Neural cell (in vitro differentiated cells): Measurements from ENCODE around the gene GSK3A. TPM values are rescaled to one million over a fixed set of nuclear protein-coding genes. Genes with fewer than 3 reads are reported as not detected.

Source experiments
- H2AFZ ChIP-seq: fragments of 200-600, 300-800 bp; sonication (generic), shearing (Covaris generic); 2 replicates; pipeline ENCODE4 v1.6.0; 2014; ENCODE audit warnings: low read depth, mild to moderate bottlenecking, antibody characterized with exemption, low read length, moderate library complexity
- H3F3A ChIP-seq: fragments of 200-600 bp; shearing (Covaris generic); 2 replicates; pipeline ENCODE4 v1.6.1; 2016; ENCODE audit warnings: mild to moderate bottlenecking, moderate library complexity, mixed read lengths, antibody characterized with exemption, low read length; ENCODE audit not compliant: insufficient read depth, poor library complexity, severe bottlenecking
- H3K27ac ChIP-seq: fragments of 200-600, 300-800 bp; sonication (generic), shearing (Covaris generic); 2 replicates; pipeline ENCODE4 v1.5.1; 2014; ENCODE audit warnings: mild to moderate bottlenecking, low read length, moderate library complexity
- H3K27me3 ChIP-seq: fragments of 300-800, 200-600 bp; sonication (generic), shearing (Covaris generic); 2 replicates; pipeline ENCODE4 v1.6.0; 2014; ENCODE audit warnings: mild to moderate bottlenecking, low read depth, low read length, moderate library complexity; ENCODE audit not compliant: insufficient read depth
- H3K36me3 ChIP-seq: fragments of 300-800, 200-600 bp; sonication (generic), shearing (Covaris generic); 2 replicates; pipeline ENCODE4 v1.5.1; 2014; ENCODE audit warnings: mild to moderate bottlenecking, antibody characterized with exemption, low read length, moderate library complexity; ENCODE audit not compliant: insufficient read depth
- H3K4me2 ChIP-seq: fragments of 300-800, 200-600 bp; sonication (generic), shearing (Covaris generic); 2 replicates; pipeline ENCODE4 v1.6.0; 2014; ENCODE audit warnings: mild to moderate bottlenecking, low read length
- H3K4me3 ChIP-seq: fragments of 300-800, 200-600 bp; sonication (generic), shearing (Covaris generic); 2 replicates; pipeline ENCODE4 v1.5.1; 2014; ENCODE audit warnings: mild to moderate bottlenecking, low read length, moderate library complexity
- H3K79me2 ChIP-seq: fragments of 200-600 bp; shearing (Covaris generic); replicated peaks from 2 replicates; pipeline ENCODE4 v1.6.0; 2014; ENCODE audit warnings: mild to moderate bottlenecking, low read length, moderate library complexity; ENCODE audit not compliant: insufficient read depth
- H3K9ac ChIP-seq: fragments of 300-800, 200-600 bp; sonication (generic), shearing (Covaris generic); 2 replicates; pipeline ENCODE4 v1.6.1; 2016; ENCODE audit warnings: mild to moderate bottlenecking, low read length, mixed read lengths
- H3K9me2 ChIP-seq: fragments of 200-600 bp; shearing (Covaris generic); 2 replicates; pipeline ENCODE4 v1.6.1; 2016; ENCODE audit warnings: mild to moderate bottlenecking, low read length, mixed read lengths; ENCODE audit not compliant: insufficient read depth
- H3K9me3 ChIP-seq: fragments of 200-600, 300-800 bp; sonication (generic), shearing (Covaris generic); 2 replicates; pipeline ENCODE4 v1.6.1; 2016; ENCODE audit warnings: mild to moderate bottlenecking, mixed run types, low read length, moderate library complexity, mixed read lengths
- H4K20me1 ChIP-seq: fragments of 200-600 bp; shearing (Covaris generic); 2 replicates; pipeline ENCODE4 v1.6.1; 2016; ENCODE audit warnings: mild to moderate bottlenecking, mixed run types; ENCODE audit not compliant: insufficient read depth
- EP300 ChIP-seq: fragments of 450-650 bp; conservative IDR thresholded peaks from 2 replicates; pipeline ENCODE4 v1.6.1; 2014; ENCODE audit warnings: antibody characterized with exemption, mild to moderate bottlenecking, moderate library complexity; ENCODE audit not compliant: poor library complexity, severe bottlenecking
- EZH2 ChIP-seq: fragments of 200-600, 300-800 bp; shearing (Covaris generic), sonication (generic); IDR thresholded peaks from 2 replicates; pipeline ENCODE4 v1.6.1; 2014; ENCODE audit warnings: antibody characterized with exemption, low read length, borderline replicate concordance, mild to moderate bottlenecking; ENCODE audit not compliant: insufficient read depth, poor library complexity, severe bottlenecking
- MXI1 ChIP-seq: fragments of 450-650 bp; conservative IDR thresholded peaks from 2 replicates; pipeline ENCODE4 v1.6.1; 2014; ENCODE audit warnings: antibody characterized with exemption, mild to moderate bottlenecking; ENCODE audit not compliant: poor library complexity, severe bottlenecking
- POLR2AphosphoS5 ChIP-seq: IDR thresholded peaks from 2 replicates; pipeline ENCODE4 v1.6.1; 2012
- RAD21 ChIP-seq: fragments of 450-650 bp; conservative IDR thresholded peaks from 2 replicates; pipeline ENCODE4 v1.6.1; 2014; ENCODE audit warnings: antibody characterized with exemption, mild to moderate bottlenecking, moderate library complexity
- SMC3 ChIP-seq: fragments of 450-650 bp; conservative IDR thresholded peaks from 2 replicates; pipeline ENCODE4 v1.6.1; 2014; ENCODE audit warnings: antibody characterized with exemption, mild to moderate bottlenecking, moderate library complexity; ENCODE audit not compliant: poor library complexity
- TAF1 ChIP-seq: IDR thresholded peaks from 2 replicates; pipeline ENCODE4 v1.6.1; 2012; ENCODE audit warnings: low read depth
- polyA plus RNA-seq: library from polyadenylated mRNA; depleted of rRNA; stranded (reverse); fragments of >200 nt; gene quantifications from 2 replicates; pipeline ENCODE4 v1.2.3, GENCODE V29; 2014
- TF ChIP-seq, protein P1 (sequence below): fragments of 450-650 bp; IDR thresholded peaks from 2 replicates; pipeline ENCODE4 v1.5.1; 2014; ENCODE audit warnings: antibody characterized with exemption, mild to moderate bottlenecking, moderate library complexity; ENCODE audit not compliant: poor library complexity, severe bottlenecking
- TF ChIP-seq, protein P2 (sequence below): IDR thresholded peaks from 2 replicates; pipeline ENCODE4 v1.6.1; 2012; ENCODE audit warnings: borderline replicate concordance

Gene GSK3A
- polyA plus RNA-seq, 1 donor from 2014 or later: 25.2 TPM

DNA sequence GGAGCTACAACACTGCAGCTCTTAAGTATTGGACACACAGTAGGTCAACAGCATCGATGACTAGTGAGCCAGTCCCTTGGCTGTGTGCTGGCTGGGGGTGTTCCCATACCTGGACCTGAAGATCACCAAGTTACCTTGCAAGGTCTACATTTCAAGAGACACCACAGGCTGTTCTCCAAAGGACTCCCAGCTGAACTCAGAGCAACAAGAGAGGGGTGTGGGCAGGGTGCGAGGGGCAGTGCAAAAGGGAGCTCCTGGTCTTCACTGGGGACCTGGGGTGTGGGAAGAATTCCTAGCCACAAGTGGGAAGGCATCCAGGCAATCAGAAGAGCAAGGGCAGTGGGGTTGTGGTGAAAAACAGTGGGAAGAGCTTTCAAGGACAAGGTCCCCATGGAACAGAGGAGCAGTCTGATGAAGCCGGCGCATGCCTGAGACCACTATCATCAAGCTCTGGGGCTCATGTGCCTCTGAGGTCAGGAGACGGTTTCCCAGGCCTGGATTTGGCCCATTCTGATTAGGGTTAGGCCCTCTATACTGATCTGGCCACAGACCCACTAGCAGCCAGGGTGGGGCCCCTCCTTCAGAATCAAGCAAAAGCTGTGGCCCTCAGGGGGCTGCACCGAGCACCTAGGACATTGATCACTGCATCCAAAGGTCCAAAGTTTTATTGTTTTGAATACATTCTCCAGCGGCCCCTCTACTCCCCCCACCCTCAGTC is 4.7 kb upstream of the GSK3A start:
- no peaks in the 10 kb centered on the region for H3K36me3 ChIP-seq
- H3K9ac ChIP-seq: no peak overlapping the region
- H3K27me3 ChIP-seq: no peaks in the 10 kb centered on the region
- H2AFZ ChIP-seq: no peak overlapping the region
- TF ChIP-seq RAD21 (no peak), EP300 (no peak), EZH2 (no peak), MXI1 (no peak), POLR2AphosphoS5 (no peak), SMC3 (no peak), TAF1 (no peak)
- TF ChIP-seq, protein P1, sequence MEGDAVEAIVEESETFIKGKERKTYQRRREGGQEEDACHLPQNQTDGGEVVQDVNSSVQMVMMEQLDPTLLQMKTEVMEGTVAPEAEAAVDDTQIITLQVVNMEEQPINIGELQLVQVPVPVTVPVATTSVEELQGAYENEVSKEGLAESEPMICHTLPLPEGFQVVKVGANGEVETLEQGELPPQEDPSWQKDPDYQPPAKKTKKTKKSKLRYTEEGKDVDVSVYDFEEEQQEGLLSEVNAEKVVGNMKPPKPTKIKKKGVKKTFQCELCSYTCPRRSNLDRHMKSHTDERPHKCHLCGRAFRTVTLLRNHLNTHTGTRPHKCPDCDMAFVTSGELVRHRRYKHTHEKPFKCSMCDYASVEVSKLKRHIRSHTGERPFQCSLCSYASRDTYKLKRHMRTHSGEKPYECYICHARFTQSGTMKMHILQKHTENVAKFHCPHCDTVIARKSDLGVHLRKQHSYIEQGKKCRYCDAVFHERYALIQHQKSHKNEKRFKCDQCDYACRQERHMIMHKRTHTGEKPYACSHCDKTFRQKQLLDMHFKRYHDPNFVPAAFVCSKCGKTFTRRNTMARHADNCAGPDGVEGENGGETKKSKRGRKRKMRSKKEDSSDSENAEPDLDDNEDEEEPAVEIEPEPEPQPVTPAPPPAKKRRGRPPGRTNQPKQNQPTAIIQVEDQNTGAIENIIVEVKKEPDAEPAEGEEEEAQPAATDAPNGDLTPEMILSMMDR: no peak
- TF ChIP-seq, protein P2, sequence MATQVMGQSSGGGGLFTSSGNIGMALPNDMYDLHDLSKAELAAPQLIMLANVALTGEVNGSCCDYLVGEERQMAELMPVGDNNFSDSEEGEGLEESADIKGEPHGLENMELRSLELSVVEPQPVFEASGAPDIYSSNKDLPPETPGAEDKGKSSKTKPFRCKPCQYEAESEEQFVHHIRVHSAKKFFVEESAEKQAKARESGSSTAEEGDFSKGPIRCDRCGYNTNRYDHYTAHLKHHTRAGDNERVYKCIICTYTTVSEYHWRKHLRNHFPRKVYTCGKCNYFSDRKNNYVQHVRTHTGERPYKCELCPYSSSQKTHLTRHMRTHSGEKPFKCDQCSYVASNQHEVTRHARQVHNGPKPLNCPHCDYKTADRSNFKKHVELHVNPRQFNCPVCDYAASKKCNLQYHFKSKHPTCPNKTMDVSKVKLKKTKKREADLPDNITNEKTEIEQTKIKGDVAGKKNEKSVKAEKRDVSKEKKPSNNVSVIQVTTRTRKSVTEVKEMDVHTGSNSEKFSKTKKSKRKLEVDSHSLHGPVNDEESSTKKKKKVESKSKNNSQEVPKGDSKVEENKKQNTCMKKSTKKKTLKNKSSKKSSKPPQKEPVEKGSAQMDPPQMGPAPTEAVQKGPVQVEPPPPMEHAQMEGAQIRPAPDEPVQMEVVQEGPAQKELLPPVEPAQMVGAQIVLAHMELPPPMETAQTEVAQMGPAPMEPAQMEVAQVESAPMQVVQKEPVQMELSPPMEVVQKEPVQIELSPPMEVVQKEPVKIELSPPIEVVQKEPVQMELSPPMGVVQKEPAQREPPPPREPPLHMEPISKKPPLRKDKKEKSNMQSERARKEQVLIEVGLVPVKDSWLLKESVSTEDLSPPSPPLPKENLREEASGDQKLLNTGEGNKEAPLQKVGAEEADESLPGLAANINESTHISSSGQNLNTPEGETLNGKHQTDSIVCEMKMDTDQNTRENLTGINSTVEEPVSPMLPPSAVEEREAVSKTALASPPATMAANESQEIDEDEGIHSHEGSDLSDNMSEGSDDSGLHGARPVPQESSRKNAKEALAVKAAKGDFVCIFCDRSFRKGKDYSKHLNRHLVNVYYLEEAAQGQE: no peak
- H3F3A ChIP-seq: no peaks in the 10 kb centered on the region
- no peaks in the 10 kb centered on the region for H3K9me2 ChIP-seq
- H3K4me2 ChIP-seq: no peak overlapping the region
- H3K4me3 ChIP-seq: no peak overlapping the region
- no peaks in the 10 kb centered on the region for H3K9me3 ChIP-seq
- no peak overlapping the region for H3K27ac ChIP-seq
- H3K79me2 ChIP-seq: peaks cover 6% of the 10 kb centered on the region
- no peaks in the 10 kb centered on the region for H4K20me1 ChIP-seq

DNA sequence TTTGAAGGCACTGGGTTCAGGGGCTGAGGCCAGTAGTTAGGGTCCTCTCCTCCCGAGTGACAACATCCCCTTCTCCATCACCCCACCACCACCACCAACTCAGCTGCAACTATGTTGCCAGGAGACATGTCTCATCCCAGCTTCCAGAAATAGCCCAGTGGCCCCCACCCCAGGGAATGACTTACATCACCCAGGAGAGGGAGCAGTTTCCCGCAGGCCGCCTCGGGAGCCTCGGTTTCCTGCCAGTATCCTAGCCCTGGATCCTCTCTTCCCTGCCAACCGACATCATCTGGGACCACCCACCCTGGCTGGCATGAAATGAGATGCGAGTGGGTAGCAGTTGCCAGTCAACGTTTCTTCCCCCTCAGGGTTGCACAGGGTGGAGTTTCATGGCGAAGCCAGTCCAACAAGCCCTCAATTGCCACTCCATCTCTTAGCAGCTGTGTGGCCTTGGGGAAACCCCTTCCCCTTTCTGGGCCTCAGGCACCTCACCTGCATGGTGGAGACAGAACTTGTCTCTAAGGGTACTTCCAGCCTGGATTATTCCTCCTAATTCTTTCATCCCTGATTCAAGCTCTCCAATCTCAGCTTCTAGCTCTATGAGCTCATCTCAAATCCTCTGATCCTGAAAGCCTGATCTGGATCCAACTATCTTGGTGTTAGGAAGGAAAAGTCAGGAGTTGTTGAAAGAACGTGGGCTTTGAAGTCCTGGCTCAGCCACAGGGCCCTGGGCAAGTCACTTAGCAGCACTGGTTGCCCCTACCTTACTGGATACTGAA is 3.9 kb upstream of the GSK3A start:
- Histone ChIP-seq H3K9me3 (no peaks in the 10 kb centered on the region), H4K20me1 (no peaks in the 10 kb centered on the region), H3K9me2 (no peaks in the 10 kb centered on the region), H3K4me2 (no peak overlapping the region), H3K36me3 (no peaks in the 10 kb centered on the region), H3K79me2 (peaks cover 6% of the 10 kb centered on the region), H3K27me3 (no peaks in the 10 kb centered on the region), H3K9ac (no peak overlapping the region), H3K27ac (no peak overlapping the region), H3F3A (no peaks in the 10 kb centered on the region), H3K4me3 (no peak overlapping the region), H2AFZ (no peak overlapping the region)
- TF ChIP-seq, protein P2: no peak
- TF ChIP-seq SMC3: peak; percentile 14
